Measurements from ENCODE around the gene WDFY3. TPM values are rescaled to one million over a fixed set of nuclear protein-coding genes. Genes with fewer than 3 reads are reported as not detected.

WDFY3 gene
- total RNA-seq, 4 donors from 2014 or later: 79.2 to 244 (median 119) TPM

DNA sequence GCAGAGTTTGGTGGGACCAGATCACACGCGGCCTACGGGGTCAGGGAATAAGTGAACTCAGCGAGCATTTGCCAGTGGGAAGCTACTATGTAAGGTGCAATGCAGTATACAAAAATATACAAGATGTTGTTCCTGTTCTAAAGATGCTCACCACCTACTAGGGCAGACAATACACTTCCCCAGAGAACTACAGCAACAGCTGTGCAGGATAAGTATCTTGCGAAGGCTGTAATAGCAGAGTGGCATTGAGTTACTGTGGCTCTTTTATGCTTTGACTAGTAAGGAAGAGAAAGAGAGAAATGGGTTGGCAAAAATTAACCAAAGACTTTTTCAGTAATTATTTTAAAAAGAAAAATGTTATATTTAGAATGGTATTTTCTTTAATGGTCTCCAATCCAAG lies 322.4 kb downstream of the WDFY3 start:
- Histone ChIP-seq H3K36me3 (peaks cover 14% of the 10 kb centered on the region), H3K27ac (no peak overlapping the region), H3K4me1 (no peaks in the 10 kb centered on the region), H3K27me3 (no peaks in the 10 kb centered on the region), H3K9me3 (no peaks in the 10 kb centered on the region), H3K4me3 (no peak overlapping the region)
- no peak for DNase-seq (ENCODE audit: low spot score in 2 of 2)
- TF ChIP-seq POLR2A (IDR thresholded peaks at IDR 0.05): no peak
- no peak for TF ChIP-seq EP300 (IDR thresholded peaks at IDR 0.05)
- no peak for TF ChIP-seq POLR2AphosphoS5 (IDR thresholded peaks at IDR 0.05)
- TF ChIP-seq, protein P1, sequence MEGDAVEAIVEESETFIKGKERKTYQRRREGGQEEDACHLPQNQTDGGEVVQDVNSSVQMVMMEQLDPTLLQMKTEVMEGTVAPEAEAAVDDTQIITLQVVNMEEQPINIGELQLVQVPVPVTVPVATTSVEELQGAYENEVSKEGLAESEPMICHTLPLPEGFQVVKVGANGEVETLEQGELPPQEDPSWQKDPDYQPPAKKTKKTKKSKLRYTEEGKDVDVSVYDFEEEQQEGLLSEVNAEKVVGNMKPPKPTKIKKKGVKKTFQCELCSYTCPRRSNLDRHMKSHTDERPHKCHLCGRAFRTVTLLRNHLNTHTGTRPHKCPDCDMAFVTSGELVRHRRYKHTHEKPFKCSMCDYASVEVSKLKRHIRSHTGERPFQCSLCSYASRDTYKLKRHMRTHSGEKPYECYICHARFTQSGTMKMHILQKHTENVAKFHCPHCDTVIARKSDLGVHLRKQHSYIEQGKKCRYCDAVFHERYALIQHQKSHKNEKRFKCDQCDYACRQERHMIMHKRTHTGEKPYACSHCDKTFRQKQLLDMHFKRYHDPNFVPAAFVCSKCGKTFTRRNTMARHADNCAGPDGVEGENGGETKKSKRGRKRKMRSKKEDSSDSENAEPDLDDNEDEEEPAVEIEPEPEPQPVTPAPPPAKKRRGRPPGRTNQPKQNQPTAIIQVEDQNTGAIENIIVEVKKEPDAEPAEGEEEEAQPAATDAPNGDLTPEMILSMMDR (IDR thresholded peaks at IDR 0.05): no peak
- 94% methylated on average over 5 of the region's 5 CpGs for WGBS

DNA sequence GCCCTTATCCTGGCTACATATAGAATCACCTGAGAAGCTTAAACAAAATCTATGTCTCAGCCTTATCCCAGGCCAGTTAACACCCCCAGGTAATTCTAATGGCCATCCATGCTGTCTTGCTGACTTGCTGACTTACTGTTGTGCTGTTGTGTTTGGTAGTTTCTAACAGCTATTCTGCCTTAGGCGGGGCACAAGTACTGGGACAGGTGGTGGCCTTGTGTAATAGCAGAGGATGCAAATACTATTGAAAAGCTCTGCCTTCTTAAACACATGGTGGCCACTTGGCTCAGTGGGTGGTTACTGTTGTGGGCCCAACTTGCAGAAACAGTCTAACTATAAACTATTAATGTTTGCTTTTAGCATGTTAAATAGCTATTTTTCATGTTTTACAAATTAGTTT lies 327.3 kb downstream of the WDFY3 start:
- H3K27ac ChIP-seq: no peak overlapping the region
- DNase-seq (ENCODE audit: low spot score in 2 of 2): no peak
- H3K4me1 ChIP-seq: no peaks in the 10 kb centered on the region
- TF ChIP-seq, protein P1 (IDR thresholded peaks at IDR 0.05): no peak
- no peak for TF ChIP-seq POLR2A (IDR thresholded peaks at IDR 0.05)
- TF ChIP-seq EP300 (IDR thresholded peaks at IDR 0.05): no peak
- TF ChIP-seq POLR2AphosphoS5 (IDR thresholded peaks at IDR 0.05): no peak
- WGBS: 95% methylated on average over 1 of the region's 1 CpG
- peaks cover 18% of the 10 kb centered on the region for H3K36me3 ChIP-seq
- H3K27me3 ChIP-seq: no peaks in the 10 kb centered on the region
- no peaks in the 10 kb centered on the region for H3K9me3 ChIP-seq
- no peak overlapping the region for H3K4me3 ChIP-seq

DNA sequence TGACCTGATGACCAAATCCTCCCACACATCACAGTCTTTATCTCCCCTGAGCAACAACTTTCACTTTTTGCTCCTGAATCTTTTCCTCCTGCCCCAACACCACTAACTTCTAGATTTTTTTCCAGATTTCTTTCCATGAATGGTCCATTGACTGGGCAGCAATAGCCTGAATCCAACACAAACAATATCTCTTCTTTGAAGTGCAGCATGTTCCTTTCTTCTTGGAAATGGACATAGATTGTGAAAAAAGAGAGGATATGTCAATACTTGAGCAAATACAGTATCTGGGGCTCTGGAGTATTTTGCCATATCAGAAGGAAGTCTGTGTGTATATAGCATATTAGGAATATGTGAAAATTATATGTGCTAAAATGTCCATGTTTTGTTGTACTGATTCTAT lies 328.4 kb downstream of the WDFY3 start:
- H3K27me3 ChIP-seq: no peaks in the 10 kb centered on the region
- H3K36me3 ChIP-seq: peaks cover 18% of the 10 kb centered on the region
- no peaks in the 10 kb centered on the region for H3K9me3 ChIP-seq
- H3K4me1 ChIP-seq: no peaks in the 10 kb centered on the region
- H3K4me3 ChIP-seq: no peak overlapping the region
- TF ChIP-seq POLR2A (IDR thresholded peaks at IDR 0.05) (no peak), EP300 (IDR thresholded peaks at IDR 0.05) (no peak), POLR2AphosphoS5 (IDR thresholded peaks at IDR 0.05) (no peak)
- TF ChIP-seq, protein P1 (IDR thresholded peaks at IDR 0.05): no peak
- DNase-seq (ENCODE audit: low spot score in 2 of 2): no peak
- H3K27ac ChIP-seq: no peak overlapping the region

DNA sequence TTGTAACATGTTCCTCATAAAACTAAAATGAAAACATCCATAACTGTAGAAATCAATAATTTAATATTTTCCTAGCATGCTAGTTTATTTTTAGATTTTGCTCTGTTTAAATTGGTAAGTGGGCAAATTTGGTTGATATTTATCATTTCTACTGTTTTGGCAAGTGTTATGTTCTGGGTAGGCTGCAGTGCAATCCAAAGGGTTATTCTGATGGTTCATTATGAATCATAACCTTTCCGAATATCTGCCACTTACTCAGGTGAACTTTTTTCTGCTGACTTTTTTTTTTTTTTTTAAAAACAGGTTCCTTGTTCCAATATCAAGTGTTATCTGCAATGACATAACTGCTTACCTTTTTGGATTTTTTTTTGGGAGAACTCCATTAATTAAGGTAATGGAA lies 331.5 kb downstream of the WDFY3 start:
- Histone ChIP-seq H3K27me3 (no peaks in the 10 kb centered on the region), H3K4me3 (no peak overlapping the region), H3K36me3 (peaks cover 6% of the 10 kb centered on the region), H3K4me1 (no peaks in the 10 kb centered on the region), H3K27ac (no peak overlapping the region), H3K9me3 (no peaks in the 10 kb centered on the region)
- TF ChIP-seq, protein P1 (IDR thresholded peaks at IDR 0.05): no peak
- TF ChIP-seq EP300 (IDR thresholded peaks at IDR 0.05) (no peak), POLR2AphosphoS5 (IDR thresholded peaks at IDR 0.05) (no peak), POLR2A (IDR thresholded peaks at IDR 0.05) (no peak)
- no peak for DNase-seq (ENCODE audit: low spot score in 2 of 2)
- WGBS: 75% methylated on average over 1 of the region's 1 CpG

DNA sequence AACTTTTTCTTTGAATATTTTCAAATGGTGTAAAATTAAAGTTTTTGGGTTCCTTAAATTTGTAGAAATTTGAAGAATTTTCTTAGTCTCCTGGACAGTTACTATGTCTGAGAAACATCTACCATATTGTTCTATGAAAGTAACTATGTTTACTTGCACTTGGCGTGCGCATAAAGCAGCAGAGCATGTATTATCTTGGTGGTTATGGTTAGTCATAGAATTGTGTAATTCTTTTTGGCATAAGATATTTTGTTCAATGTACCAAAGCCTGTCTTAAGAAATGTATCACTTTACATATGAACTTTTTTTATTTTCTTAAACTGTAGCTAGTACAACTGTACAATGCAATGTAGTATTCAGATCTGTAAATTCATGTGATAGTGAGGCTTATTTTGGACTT lies 334.4 kb downstream of the WDFY3 start:
- Histone ChIP-seq H3K27me3 (no peaks in the 10 kb centered on the region), H3K9me3 (no peaks in the 10 kb centered on the region), H3K4me1 (no peaks in the 10 kb centered on the region), H3K36me3 (peaks cover 6% of the 10 kb centered on the region), H3K4me3 (no peak overlapping the region), H3K27ac (peak overlapping the region; percentile 30)
- no peak for DNase-seq (ENCODE audit: low spot score in 2 of 2)
- WGBS: 55% methylated on average over 2 of the region's 2 CpGs
- TF ChIP-seq POLR2AphosphoS5 (IDR thresholded peaks at IDR 0.05) (no peak), POLR2A (IDR thresholded peaks at IDR 0.05) (no peak), EP300 (IDR thresholded peaks at IDR 0.05) (no peak)
- TF ChIP-seq, protein P1 (IDR thresholded peaks at IDR 0.05): no peak

Data from suprapubic skin (tissue), 4 donors.